Neural cell (in vitro differentiated cells): ENCODE data around the gene SLC35D1. TPM values are rescaled to one million over a fixed set of nuclear protein-coding genes. Genes with fewer than 3 reads are reported as not detected.

Experiments used
- H2AFZ ChIP-seq: fragments of 200-600, 300-800 bp; sonication (generic), shearing (Covaris generic); 2 replicates; pipeline ENCODE4 v1.6.0; 2014; ENCODE audit warnings: low read depth, mild to moderate bottlenecking, antibody characterized with exemption, low read length, moderate library complexity
- H3F3A ChIP-seq: fragments of 200-600 bp; shearing (Covaris generic); 2 replicates; pipeline ENCODE4 v1.6.1; 2016; ENCODE audit warnings: mild to moderate bottlenecking, moderate library complexity, mixed read lengths, antibody characterized with exemption, low read length; ENCODE audit not compliant: insufficient read depth, poor library complexity, severe bottlenecking
- H3K27ac ChIP-seq: fragments of 200-600, 300-800 bp; sonication (generic), shearing (Covaris generic); 2 replicates; pipeline ENCODE4 v1.5.1; 2014; ENCODE audit warnings: mild to moderate bottlenecking, low read length, moderate library complexity
- H3K27me3 ChIP-seq: fragments of 300-800, 200-600 bp; sonication (generic), shearing (Covaris generic); 2 replicates; pipeline ENCODE4 v1.6.0; 2014; ENCODE audit warnings: mild to moderate bottlenecking, low read depth, low read length, moderate library complexity; ENCODE audit not compliant: insufficient read depth
- H3K36me3 ChIP-seq: fragments of 300-800, 200-600 bp; sonication (generic), shearing (Covaris generic); 2 replicates; pipeline ENCODE4 v1.5.1; 2014; ENCODE audit warnings: mild to moderate bottlenecking, antibody characterized with exemption, low read length, moderate library complexity; ENCODE audit not compliant: insufficient read depth
- H3K4me2 ChIP-seq: fragments of 300-800, 200-600 bp; sonication (generic), shearing (Covaris generic); 2 replicates; pipeline ENCODE4 v1.6.0; 2014; ENCODE audit warnings: mild to moderate bottlenecking, low read length
- H3K4me3 ChIP-seq: fragments of 300-800, 200-600 bp; sonication (generic), shearing (Covaris generic); 2 replicates; pipeline ENCODE4 v1.5.1; 2014; ENCODE audit warnings: mild to moderate bottlenecking, low read length, moderate library complexity
- H3K79me2 ChIP-seq: fragments of 200-600 bp; shearing (Covaris generic); replicated peaks from 2 replicates; pipeline ENCODE4 v1.6.0; 2014; ENCODE audit warnings: mild to moderate bottlenecking, low read length, moderate library complexity; ENCODE audit not compliant: insufficient read depth
- H3K9ac ChIP-seq: fragments of 300-800, 200-600 bp; sonication (generic), shearing (Covaris generic); 2 replicates; pipeline ENCODE4 v1.6.1; 2016; ENCODE audit warnings: mild to moderate bottlenecking, low read length, mixed read lengths
- H3K9me2 ChIP-seq: fragments of 200-600 bp; shearing (Covaris generic); 2 replicates; pipeline ENCODE4 v1.6.1; 2016; ENCODE audit warnings: mild to moderate bottlenecking, low read length, mixed read lengths; ENCODE audit not compliant: insufficient read depth
- H3K9me3 ChIP-seq: fragments of 200-600, 300-800 bp; sonication (generic), shearing (Covaris generic); 2 replicates; pipeline ENCODE4 v1.6.1; 2016; ENCODE audit warnings: mild to moderate bottlenecking, mixed run types, low read length, moderate library complexity, mixed read lengths
- H4K20me1 ChIP-seq: fragments of 200-600 bp; shearing (Covaris generic); 2 replicates; pipeline ENCODE4 v1.6.1; 2016; ENCODE audit warnings: mild to moderate bottlenecking, mixed run types; ENCODE audit not compliant: insufficient read depth
- CTCF ChIP-seq: fragments of 450-650 bp; IDR thresholded peaks from 2 replicates; pipeline ENCODE4 v1.5.1; 2014; ENCODE audit warnings: antibody characterized with exemption, mild to moderate bottlenecking, moderate library complexity; ENCODE audit not compliant: poor library complexity, severe bottlenecking
- EP300 ChIP-seq: fragments of 450-650 bp; conservative IDR thresholded peaks from 2 replicates; pipeline ENCODE4 v1.6.1; 2014; ENCODE audit warnings: antibody characterized with exemption, mild to moderate bottlenecking, moderate library complexity; ENCODE audit not compliant: poor library complexity, severe bottlenecking
- EZH2 ChIP-seq: fragments of 200-600, 300-800 bp; shearing (Covaris generic), sonication (generic); IDR thresholded peaks from 2 replicates; pipeline ENCODE4 v1.6.1; 2014; ENCODE audit warnings: antibody characterized with exemption, low read length, borderline replicate concordance, mild to moderate bottlenecking; ENCODE audit not compliant: insufficient read depth, poor library complexity, severe bottlenecking
- MXI1 ChIP-seq: fragments of 450-650 bp; conservative IDR thresholded peaks from 2 replicates; pipeline ENCODE4 v1.6.1; 2014; ENCODE audit warnings: antibody characterized with exemption, mild to moderate bottlenecking; ENCODE audit not compliant: poor library complexity, severe bottlenecking
- POLR2AphosphoS5 ChIP-seq: IDR thresholded peaks from 2 replicates; pipeline ENCODE4 v1.6.1; 2012
- RAD21 ChIP-seq: fragments of 450-650 bp; conservative IDR thresholded peaks from 2 replicates; pipeline ENCODE4 v1.6.1; 2014; ENCODE audit warnings: antibody characterized with exemption, mild to moderate bottlenecking, moderate library complexity
- REST ChIP-seq: IDR thresholded peaks from 2 replicates; pipeline ENCODE4 v1.6.1; 2012; ENCODE audit warnings: borderline replicate concordance
- SMC3 ChIP-seq: fragments of 450-650 bp; conservative IDR thresholded peaks from 2 replicates; pipeline ENCODE4 v1.6.1; 2014; ENCODE audit warnings: antibody characterized with exemption, mild to moderate bottlenecking, moderate library complexity; ENCODE audit not compliant: poor library complexity
- TAF1 ChIP-seq: IDR thresholded peaks from 2 replicates; pipeline ENCODE4 v1.6.1; 2012; ENCODE audit warnings: low read depth
- polyA plus RNA-seq: library from polyadenylated mRNA; depleted of rRNA; stranded (reverse); fragments of >200 nt; gene quantifications from 2 replicates; pipeline ENCODE4 v1.2.3, GENCODE V29; 2014

The SLC35D1 gene
- polyA plus RNA-seq, 1 donor from 2014 or later, result 17.9 TPM

- Histone ChIP-seq H2AFZ (no peak overlapping the region), H3K4me3 (no peak overlapping the region), H3K27ac (no peak overlapping the region), H3F3A (no peaks in the 10 kb centered on the region), H4K20me1 (no peaks in the 10 kb centered on the region), H3K9me3 (no peaks in the 10 kb centered on the region), H3K79me2 (no peaks in the 10 kb centered on the region), H3K36me3 (peaks cover 11% of the 10 kb centered on the region), H3K4me2 (no peak overlapping the region), H3K9me2 (no peaks in the 10 kb centered on the region), H3K9ac (no peak overlapping the region), H3K27me3 (no peaks in the 10 kb centered on the region)
- TF ChIP-seq TAF1 (no peak), CTCF (no peak), POLR2AphosphoS5 (no peak), RAD21 (no peak), SMC3 (no peak), REST (no peak), EZH2 (no peak), EP300 (no peak), MXI1 (no peak)
Observed at GRCh38 chr1:67019121-67019520, 34.8 kb downstream of the SLC35D1 start.

- no peaks in the 10 kb centered on the region for H3K79me2 ChIP-seq
- H3K36me3 ChIP-seq, result peaks cover 14% of the 10 kb centered on the region
- H3K9ac ChIP-seq, result no peak overlapping the region
- no peaks in the 10 kb centered on the region for H3F3A ChIP-seq
- H3K27ac ChIP-seq, result no peak overlapping the region
- H3K9me3 ChIP-seq, result no peaks in the 10 kb centered on the region
- H4K20me1 ChIP-seq, result no peaks in the 10 kb centered on the region
- TF ChIP-seq EP300 (no peak), CTCF (no peak), REST (no peak), TAF1 (no peak), POLR2AphosphoS5 (no peak), RAD21 (no peak), MXI1 (no peak), SMC3 (no peak), EZH2 (no peak)
- H3K4me2 ChIP-seq, result no peak overlapping the region
- H2AFZ ChIP-seq, result no peak overlapping the region
- H3K9me2 ChIP-seq, result no peaks in the 10 kb centered on the region
- no peak overlapping the region for H3K4me3 ChIP-seq
- H3K27me3 ChIP-seq, result no peaks in the 10 kb centered on the region
Observed at GRCh38 chr1:67018574-67018973, 35.4 kb downstream of the SLC35D1 start.
